B cell (primary cell): ENCODE results near the gene GABPB2.

Experiments used
- EZH2 ChIP-seq: IDR thresholded peaks from 2 replicates; pipeline ENCODE4 v1.6.1; 2012; ENCODE audit warnings: borderline replicate concordance, low read depth, mild to moderate bottlenecking, moderate library complexity, low read length; ENCODE audit not compliant: insufficient read depth, poor library complexity, severe bottlenecking
- TF ChIP-seq, protein P1 (sequence below): fragments of 200-600 bp; IDR thresholded peaks from one replicate; pipeline ENCODE4 v1.8.0; 2022; ENCODE audit warnings: antibody characterized with exemption, mild to moderate bottlenecking

DNA sequence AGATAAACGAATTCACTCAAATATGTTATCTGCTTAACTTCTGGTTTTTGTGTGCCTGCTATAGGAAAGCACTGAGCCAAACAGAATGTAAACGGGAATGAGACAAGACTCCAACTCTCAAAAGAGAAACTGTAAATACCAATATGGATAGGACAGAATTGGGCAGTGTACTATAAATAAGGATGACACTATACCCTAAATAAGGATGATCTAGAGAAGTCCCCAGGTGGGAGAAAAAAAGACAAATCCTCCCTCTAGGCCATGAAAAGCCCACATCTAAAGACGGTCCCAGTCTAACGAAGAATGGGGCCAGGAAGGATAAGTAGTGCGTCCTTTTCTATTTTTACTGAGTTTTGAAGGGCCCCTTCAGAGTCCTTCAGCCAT is 1.5 kb upstream of the GABPB2 start:
- no peak for TF ChIP-seq EZH2
- TF ChIP-seq, protein P1, sequence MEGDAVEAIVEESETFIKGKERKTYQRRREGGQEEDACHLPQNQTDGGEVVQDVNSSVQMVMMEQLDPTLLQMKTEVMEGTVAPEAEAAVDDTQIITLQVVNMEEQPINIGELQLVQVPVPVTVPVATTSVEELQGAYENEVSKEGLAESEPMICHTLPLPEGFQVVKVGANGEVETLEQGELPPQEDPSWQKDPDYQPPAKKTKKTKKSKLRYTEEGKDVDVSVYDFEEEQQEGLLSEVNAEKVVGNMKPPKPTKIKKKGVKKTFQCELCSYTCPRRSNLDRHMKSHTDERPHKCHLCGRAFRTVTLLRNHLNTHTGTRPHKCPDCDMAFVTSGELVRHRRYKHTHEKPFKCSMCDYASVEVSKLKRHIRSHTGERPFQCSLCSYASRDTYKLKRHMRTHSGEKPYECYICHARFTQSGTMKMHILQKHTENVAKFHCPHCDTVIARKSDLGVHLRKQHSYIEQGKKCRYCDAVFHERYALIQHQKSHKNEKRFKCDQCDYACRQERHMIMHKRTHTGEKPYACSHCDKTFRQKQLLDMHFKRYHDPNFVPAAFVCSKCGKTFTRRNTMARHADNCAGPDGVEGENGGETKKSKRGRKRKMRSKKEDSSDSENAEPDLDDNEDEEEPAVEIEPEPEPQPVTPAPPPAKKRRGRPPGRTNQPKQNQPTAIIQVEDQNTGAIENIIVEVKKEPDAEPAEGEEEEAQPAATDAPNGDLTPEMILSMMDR = no peak
